ENCODE data around the gene EMC8.
"Not testable (repeated sequence)": the region's sequence is repeated elsewhere in the genome, so short reads cannot be mapped to it uniquely, and the experiment has no call there.

DNA sequence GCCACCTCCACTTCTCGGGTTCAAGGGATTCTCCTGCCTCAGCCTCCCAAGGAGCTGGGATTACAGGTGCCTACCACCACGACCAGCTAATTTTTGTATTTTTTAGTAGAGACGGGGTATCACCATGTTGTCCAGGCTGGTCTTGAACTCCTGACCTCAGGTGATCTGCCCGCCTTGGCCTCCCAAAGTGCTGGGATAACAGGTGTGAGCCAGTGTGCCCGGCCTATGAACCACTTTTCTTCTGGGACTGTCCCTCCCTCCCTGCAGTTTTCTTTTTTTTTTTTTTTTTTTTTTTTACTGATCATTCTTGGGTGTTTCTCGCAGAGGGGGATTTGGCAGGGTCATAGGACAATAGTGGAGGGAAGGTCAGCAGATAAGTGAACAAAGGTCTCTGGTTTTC lies 8.0 kb upstream of the EMC8 start:
- TF ChIP-seq, protein P1, sequence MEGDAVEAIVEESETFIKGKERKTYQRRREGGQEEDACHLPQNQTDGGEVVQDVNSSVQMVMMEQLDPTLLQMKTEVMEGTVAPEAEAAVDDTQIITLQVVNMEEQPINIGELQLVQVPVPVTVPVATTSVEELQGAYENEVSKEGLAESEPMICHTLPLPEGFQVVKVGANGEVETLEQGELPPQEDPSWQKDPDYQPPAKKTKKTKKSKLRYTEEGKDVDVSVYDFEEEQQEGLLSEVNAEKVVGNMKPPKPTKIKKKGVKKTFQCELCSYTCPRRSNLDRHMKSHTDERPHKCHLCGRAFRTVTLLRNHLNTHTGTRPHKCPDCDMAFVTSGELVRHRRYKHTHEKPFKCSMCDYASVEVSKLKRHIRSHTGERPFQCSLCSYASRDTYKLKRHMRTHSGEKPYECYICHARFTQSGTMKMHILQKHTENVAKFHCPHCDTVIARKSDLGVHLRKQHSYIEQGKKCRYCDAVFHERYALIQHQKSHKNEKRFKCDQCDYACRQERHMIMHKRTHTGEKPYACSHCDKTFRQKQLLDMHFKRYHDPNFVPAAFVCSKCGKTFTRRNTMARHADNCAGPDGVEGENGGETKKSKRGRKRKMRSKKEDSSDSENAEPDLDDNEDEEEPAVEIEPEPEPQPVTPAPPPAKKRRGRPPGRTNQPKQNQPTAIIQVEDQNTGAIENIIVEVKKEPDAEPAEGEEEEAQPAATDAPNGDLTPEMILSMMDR (IDR thresholded peaks at IDR 0.05), result not testable (repeated sequence)
- not testable (repeated sequence) for TF ChIP-seq POLR2A (IDR thresholded peaks at IDR 0.05); POLR2AphosphoS5 (IDR thresholded peaks at IDR 0.05); EP300 (IDR thresholded peaks at IDR 0.05; ENCODE audit: low read depth)
